Dermis blood vessel endothelial cell (primary cell): ENCODE measurements around the gene IL19. TPM values are rescaled to one million over a fixed set of nuclear protein-coding genes. Genes with fewer than 3 reads are reported as not detected.
"Not testable (repeated sequence)": the region's sequence is repeated elsewhere in the genome, so short reads cannot be mapped to it uniquely, and the experiment has no call there.

Experiments
- DNase-seq: peaks from one replicate; pipeline ENCODE4 v3.0.0; 2010
- total RNA-seq: library from RNA; depleted of rRNA; stranded (reverse); fragments of >200 nt; gene quantifications from 2 replicates; pipeline ENCODE4 v1.2.3, GENCODE V29; 2014

Gene IL19
- total RNA-seq, 1 donor from 2014 or later = not detected

- no peak for DNase-seq
Observed at GRCh38 chr1:206778031-206778430, 7.5 kb downstream of the IL19 start.

GRCh38 chr1:206778911-206779310, 8.3 kb downstream of the IL19 start:
- not testable (repeated sequence) for DNase-seq

GRCh38 chr1:206779638-206780037, 9.1 kb downstream of the IL19 start:
- no peak for DNase-seq

- no peak for DNase-seq
Observed at GRCh38 chr1:206782448-206782847, 11.9 kb downstream of the IL19 start.

- DNase-seq = no peak
Observed at GRCh38 chr1:206783506-206783905, 12.9 kb downstream of the IL19 start.

GRCh38 chr1:206784471-206784903, 13.9 kb downstream of the IL19 start:
- DNase-seq = no peak

- DNase-seq = no peak
Observed at GRCh38 chr1:206785182-206785765, 14.7 kb downstream of the IL19 start.

GRCh38 chr1:206786212-206786886, 15.8 kb downstream of the IL19 start:
- DNase-seq = no peak

GRCh38 chr1:206787891-206788290, 17.3 kb downstream of the IL19 start:
- DNase-seq = no peak

GRCh38 chr1:206788487-206789050, 18.0 kb downstream of the IL19 start:
- no peak for DNase-seq

GRCh38 chr1:206790502-206791250, 20.1 kb downstream of the IL19 start:
- no peak for DNase-seq

GRCh38 chr1:206792939-206793607, 22.5 kb downstream of the IL19 start:
- no peak for DNase-seq

GRCh38 chr1:206793620-206794019, 23.0 kb downstream of the IL19 start:
- no peak for DNase-seq

GRCh38 chr1:206794294-206794908, 23.8 kb downstream of the IL19 start:
- no peak for DNase-seq

- no peak for DNase-seq
Observed at GRCh38 chr1:206796116-206796515, 25.5 kb downstream of the IL19 start.

- no peak for DNase-seq
Observed at GRCh38 chr1:206796981-206797402, 26.4 kb downstream of the IL19 start.

GRCh38 chr1:206797534-206798383, 27.2 kb downstream of the IL19 start:
- peak; percentile 36 for DNase-seq

GRCh38 chr1:206798384-206798996, 27.9 kb downstream of the IL19 start:
- no peak for DNase-seq

- DNase-seq = no peak
Observed at GRCh38 chr1:206799311-206799710, 28.7 kb downstream of the IL19 start.

- no peak for DNase-seq
Observed at GRCh38 chr1:206800411-206800810, 29.8 kb downstream of the IL19 start.

GRCh38 chr1:206800891-206801290, 30.3 kb downstream of the IL19 start:
- no peak for DNase-seq
